ENCODE data around the gene RPL14. TPM values are rescaled to one million over a fixed set of nuclear protein-coding genes. Genes with fewer than 3 reads are reported as not detected.

The RPL14 gene
- total RNA-seq, 3 donors from 2014 or later (not counting 1 experiment from before 2014, with no cell fraction given), result 1,298 to 1,589 (median 1,441) TPM

DNA sequence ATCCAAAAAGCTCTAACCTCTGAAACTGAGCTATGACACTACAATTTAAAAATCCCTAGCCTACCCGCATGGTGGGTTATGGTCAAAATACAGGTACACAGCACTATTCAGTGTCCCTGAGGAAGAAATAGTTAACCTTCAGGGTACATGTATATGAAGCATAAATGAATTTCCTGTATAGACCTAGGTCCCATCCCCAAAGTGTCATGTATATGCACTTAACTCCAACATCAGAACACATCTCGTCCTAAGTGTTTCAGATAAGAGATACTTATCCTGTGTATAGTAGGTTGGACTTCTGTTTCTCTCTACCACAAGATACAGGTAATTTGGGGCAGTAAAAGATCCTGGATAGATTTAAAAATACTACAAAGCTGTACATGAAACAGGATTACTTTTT lies 6.4 kb downstream of the RPL14 start:
- H3K4me3 ChIP-seq (ENCODE audit: low read length), result no peak overlapping the region
- no peaks in the 10 kb centered on the region for H3K9me3 ChIP-seq (ENCODE audit: control insufficient read depth, insufficient read depth, low read length)
- peaks cover 51% of the 10 kb centered on the region for H3K36me3 ChIP-seq (ENCODE audit: control insufficient read depth, insufficient read depth, low read length)
- no peaks in the 10 kb centered on the region for H3K9me3 Mint-ChIP-seq
- DNase-seq, result no peak
- peak overlapping the region; percentile 16 to 61 for H3K27ac Mint-ChIP-seq
- H3K36me3 Mint-ChIP-seq, result peaks cover 11% of the 10 kb centered on the region
- H3K4me3 Mint-ChIP-seq, result no peak overlapping the region
- TF ChIP-seq, protein P1, sequence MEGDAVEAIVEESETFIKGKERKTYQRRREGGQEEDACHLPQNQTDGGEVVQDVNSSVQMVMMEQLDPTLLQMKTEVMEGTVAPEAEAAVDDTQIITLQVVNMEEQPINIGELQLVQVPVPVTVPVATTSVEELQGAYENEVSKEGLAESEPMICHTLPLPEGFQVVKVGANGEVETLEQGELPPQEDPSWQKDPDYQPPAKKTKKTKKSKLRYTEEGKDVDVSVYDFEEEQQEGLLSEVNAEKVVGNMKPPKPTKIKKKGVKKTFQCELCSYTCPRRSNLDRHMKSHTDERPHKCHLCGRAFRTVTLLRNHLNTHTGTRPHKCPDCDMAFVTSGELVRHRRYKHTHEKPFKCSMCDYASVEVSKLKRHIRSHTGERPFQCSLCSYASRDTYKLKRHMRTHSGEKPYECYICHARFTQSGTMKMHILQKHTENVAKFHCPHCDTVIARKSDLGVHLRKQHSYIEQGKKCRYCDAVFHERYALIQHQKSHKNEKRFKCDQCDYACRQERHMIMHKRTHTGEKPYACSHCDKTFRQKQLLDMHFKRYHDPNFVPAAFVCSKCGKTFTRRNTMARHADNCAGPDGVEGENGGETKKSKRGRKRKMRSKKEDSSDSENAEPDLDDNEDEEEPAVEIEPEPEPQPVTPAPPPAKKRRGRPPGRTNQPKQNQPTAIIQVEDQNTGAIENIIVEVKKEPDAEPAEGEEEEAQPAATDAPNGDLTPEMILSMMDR (IDR thresholded peaks at IDR 0.05), result no peak
- no peak overlapping the region for H3K27ac ChIP-seq (ENCODE audit: low read length)
- no peaks in the 10 kb centered on the region for H3K27me3 ChIP-seq (ENCODE audit: control insufficient read depth, insufficient read depth, low read length)
- ATAC-seq, result peak in 1 of 3 donors; percentile 10
- H3K4me1 ChIP-seq (ENCODE audit: control insufficient read depth, insufficient read depth, low read length), result peaks cover 12% of the 10 kb centered on the region
- no peaks in the 10 kb centered on the region for H3K27me3 Mint-ChIP-seq (ENCODE audit: low read depth in 2 of 2)
- peaks cover 15 to 23% of the 10 kb centered on the region in 2 donors for H3K4me1 Mint-ChIP-seq
- 88% methylated on average over 1 of the region's 2 CpGs for WGBS (ENCODE audit: insufficient coverage)
- intact Hi-C loops (cut with micrococcal nuclease), result no loop called here

DNA sequence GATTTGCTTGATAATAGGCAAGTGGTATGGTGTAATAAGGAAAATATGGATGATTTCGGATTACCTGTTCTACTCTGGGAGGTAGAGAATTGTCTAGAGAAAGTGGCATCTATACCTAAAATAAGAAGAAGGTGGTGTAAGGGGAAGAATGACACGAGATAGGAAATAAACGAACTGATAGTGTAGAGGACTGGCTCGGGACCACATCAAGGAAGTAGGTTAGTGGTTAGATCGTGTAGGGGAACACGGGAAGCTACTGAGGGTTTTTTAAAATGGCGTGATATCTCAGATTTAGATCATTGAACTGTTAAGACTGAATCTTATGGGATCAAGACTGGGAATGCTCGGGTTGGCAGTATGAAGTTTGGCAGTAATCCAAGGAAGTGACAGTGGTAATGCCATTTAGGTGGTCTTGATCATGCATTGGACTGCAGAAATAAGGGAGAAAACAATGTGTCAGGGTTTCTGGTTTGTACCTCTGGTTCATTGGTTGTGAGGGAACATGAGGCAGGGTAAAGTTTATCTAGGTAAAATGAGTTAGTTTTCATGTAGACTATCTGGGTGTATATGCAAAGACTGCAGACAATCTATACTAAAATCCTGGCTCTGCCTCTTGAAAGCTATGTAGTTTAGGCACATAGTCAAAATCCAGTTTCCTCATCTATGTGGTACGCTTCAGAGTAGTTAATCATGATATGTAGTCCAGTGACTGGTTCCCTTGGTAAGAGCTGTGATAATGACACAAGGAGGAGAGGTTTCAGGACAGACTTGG lies 7.4 kb downstream of the RPL14 start:
- Histone ChIP-seq H3K36me3 (ENCODE audit: control insufficient read depth, insufficient read depth, low read length) (peaks cover 45% of the 10 kb centered on the region), H3K9me3 (ENCODE audit: control insufficient read depth, insufficient read depth, low read length) (no peaks in the 10 kb centered on the region), H3K4me1 (ENCODE audit: control insufficient read depth, insufficient read depth, low read length) (peaks cover 7% of the 10 kb centered on the region), H3K27ac (ENCODE audit: low read length) (no peak overlapping the region), H3K4me3 (ENCODE audit: low read length) (no peak overlapping the region), H3K27me3 (ENCODE audit: control insufficient read depth, insufficient read depth, low read length) (no peaks in the 10 kb centered on the region)
- peaks cover 15 to 17% of the 10 kb centered on the region in 2 donors for H3K4me1 Mint-ChIP-seq
- ATAC-seq, result peak; percentile 36 to 64 (median 60)
- intact Hi-C loops (cut with micrococcal nuclease), result no loop called here
- peak in 1 of 2 donors; percentile 74 for DNase-seq
- TF ChIP-seq, protein P1 (IDR thresholded peaks at IDR 0.05), result no peak
- H3K36me3 Mint-ChIP-seq, result peaks cover 11% of the 10 kb centered on the region
- no peak overlapping the region for H3K4me3 Mint-ChIP-seq
- H3K27me3 Mint-ChIP-seq (ENCODE audit: low read depth in 2 of 2), result no peaks in the 10 kb centered on the region
- peak overlapping the region; percentile 53 to 61 for H3K27ac Mint-ChIP-seq
- 34% methylated on average over 8 of the region's 9 CpGs for WGBS (ENCODE audit: insufficient coverage)
- H3K9me3 Mint-ChIP-seq, result no peaks in the 10 kb centered on the region

DNA sequence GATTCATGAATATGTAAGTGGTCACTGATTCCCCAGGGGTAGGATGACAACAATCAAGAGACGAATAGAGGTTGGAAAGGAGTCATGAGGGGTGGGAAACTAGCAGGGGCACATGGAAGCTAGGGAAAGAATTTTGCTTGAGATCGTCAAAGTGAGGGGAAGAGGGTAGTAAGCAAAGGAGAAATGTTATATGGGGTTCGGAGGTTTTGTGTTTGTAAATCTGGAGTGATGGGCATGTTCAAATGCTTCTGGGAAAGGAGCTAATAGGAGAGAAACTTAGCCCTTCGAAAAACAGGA lies 7.9 kb downstream of the RPL14 start:
- H3K27me3 Mint-ChIP-seq (ENCODE audit: low read depth in 2 of 2), result no peaks in the 10 kb centered on the region
- no peak for DNase-seq
- H3K36me3 Mint-ChIP-seq, result peaks cover 11% of the 10 kb centered on the region
- WGBS (ENCODE audit: insufficient coverage), result 92% methylated on average over 4 of the region's 4 CpGs
- H3K27ac ChIP-seq (ENCODE audit: low read length), result no peak overlapping the region
- peak overlapping the region; percentile 7 to 61 for H3K27ac Mint-ChIP-seq
- no peak for ATAC-seq
- no peaks in the 10 kb centered on the region for H3K27me3 ChIP-seq (ENCODE audit: control insufficient read depth, insufficient read depth, low read length)
- H3K4me1 ChIP-seq (ENCODE audit: control insufficient read depth, insufficient read depth, low read length), result peaks cover 7% of the 10 kb centered on the region
- H3K4me1 Mint-ChIP-seq, result peaks cover 15 to 17% of the 10 kb centered on the region in 2 donors
- H3K9me3 ChIP-seq (ENCODE audit: control insufficient read depth, insufficient read depth, low read length), result no peaks in the 10 kb centered on the region
- no peak overlapping the region for H3K4me3 Mint-ChIP-seq
- peaks cover 41% of the 10 kb centered on the region for H3K36me3 ChIP-seq (ENCODE audit: control insufficient read depth, insufficient read depth, low read length)
- no peaks in the 10 kb centered on the region for H3K9me3 Mint-ChIP-seq
- H3K4me3 ChIP-seq (ENCODE audit: low read length), result no peak overlapping the region
- intact Hi-C loops (cut with micrococcal nuclease), result no loop called here
- TF ChIP-seq, protein P1 (IDR thresholded peaks at IDR 0.05), result no peak

DNA sequence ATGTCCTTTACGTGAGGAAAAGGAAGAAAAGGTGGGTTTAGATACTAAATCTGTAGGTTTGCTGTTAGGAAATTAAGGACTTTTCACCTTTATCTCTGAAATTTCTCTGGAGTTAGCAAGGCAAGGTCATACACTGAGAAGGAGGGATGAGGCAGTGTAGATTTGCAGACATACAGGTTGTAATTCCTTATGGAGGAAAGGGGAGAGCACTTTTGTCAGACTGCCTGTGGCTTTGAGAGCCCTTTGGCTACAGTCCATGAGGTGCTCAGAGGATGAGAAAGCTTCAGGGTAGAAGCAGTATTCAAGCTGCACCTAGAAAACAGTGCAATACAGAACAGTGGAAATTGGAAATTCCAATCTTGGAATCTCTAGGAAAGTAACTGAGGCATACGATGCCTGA lies 8.3 kb downstream of the RPL14 start:
- peaks cover 15 to 17% of the 10 kb centered on the region in 2 donors for H3K4me1 Mint-ChIP-seq
- DNase-seq (no peak), ATAC-seq (no peak)
- WGBS (ENCODE audit: insufficient coverage), result 97% methylated on average over 2 of the region's 2 CpGs
- peaks cover 11% of the 10 kb centered on the region for H3K36me3 Mint-ChIP-seq
- H3K27me3 Mint-ChIP-seq (ENCODE audit: low read depth in 2 of 2), result no peaks in the 10 kb centered on the region
- H3K4me3 Mint-ChIP-seq, result no peak overlapping the region
- Histone ChIP-seq H3K36me3 (ENCODE audit: control insufficient read depth, insufficient read depth, low read length) (peaks cover 37% of the 10 kb centered on the region), H3K4me1 (ENCODE audit: control insufficient read depth, insufficient read depth, low read length) (peaks cover 7% of the 10 kb centered on the region), H3K9me3 (ENCODE audit: control insufficient read depth, insufficient read depth, low read length) (no peaks in the 10 kb centered on the region), H3K27ac (ENCODE audit: low read length) (no peak overlapping the region), H3K27me3 (ENCODE audit: control insufficient read depth, insufficient read depth, low read length) (no peaks in the 10 kb centered on the region), H3K4me3 (ENCODE audit: low read length) (no peak overlapping the region)
- peak overlapping the region; percentile 7 to 61 for H3K27ac Mint-ChIP-seq
- TF ChIP-seq, protein P1 (IDR thresholded peaks at IDR 0.05), result no peak
- intact Hi-C loops (cut with micrococcal nuclease), result no loop called here
- H3K9me3 Mint-ChIP-seq, result no peaks in the 10 kb centered on the region
